ENCODE results near the gene CRTAC1. TPM values are rescaled to one million over a fixed set of nuclear protein-coding genes. Genes with fewer than 3 reads are reported as not detected.

The CRTAC1 gene
- total and polyA plus RNA-seq, 9 of the 15 experiments (the other 6 are each of a cell fraction or from before 2014, with no cell fraction given): not detected

GRCh38 chr10:97851341-97852001 is 178.9 kb downstream of the CRTAC1 start (continued):
- TF ChIP-seq ZNF655 (CRISPR knock-in tag; IDR thresholded peaks at IDR 0.05): no peak

GRCh38 chr10:97850446-97850845 is 180.0 kb downstream of the CRTAC1 start:
- Histone ChIP-seq H3K27ac (ENCODE audit: extremely low read depth, low read depth, low read length) (no peak overlapping the region), H3K4me3 (no peak overlapping the region), H3K9me3 (replicated peaks; ENCODE audit: control insufficient read depth, insufficient read depth, low read depth, low read length) (no peaks in the 10 kb centered on the region), H3K9ac (ENCODE audit: insufficient read depth in 1 of 2, low read depth in 2 of 2, low read length in 2 of 2) (no peak overlapping the region), H3K79me2 (ENCODE audit: control insufficient read depth, insufficient read depth, low read length) (no peaks in the 10 kb centered on the region), H3K27me3 (ENCODE audit: control insufficient read depth in 2 of 2, insufficient read depth in 2 of 2, low read length in 2 of 2) (peaks cover 0 to 13% of the 10 kb centered on the region in 2 experiments; a peak in 2 of 5 replicates), H3K4me1 (replicated peaks in 1 of 2; ENCODE audit: control insufficient read depth in 2 of 2, insufficient read depth in 2 of 2, low read length in 2 of 2) (peaks cover 0 to 9% of the 10 kb centered on the region in 2 experiments; a peak in 2 of 5 replicates), H3K4me2 (ENCODE audit: insufficient read depth, low read length) (no peak overlapping the region), H3K9me1 (ENCODE audit: control insufficient read depth, insufficient read depth, low read length) (no peaks in the 10 kb centered on the region), H4K20me1 (replicated peaks; ENCODE audit: control insufficient read depth, insufficient read depth, low read length) (no peaks in the 10 kb centered on the region; the same call in 1 of the 2 replicates), H3K36me3 (ENCODE audit: control insufficient read depth, insufficient read depth, low read length) (no peaks in the 10 kb centered on the region), H2AFZ (ENCODE audit: low read depth, low read length) (no peak overlapping the region)
- ChIA-PET POLR2A (interaction anchor here (0.6 kb wide), 1 partner anchor 9 kb away, joined by 3 read pairs; no protein-coding TSS in a partner anchor), CTCF (ENCODE audit: low intra/inter-chr PET ratio) (no interaction called here)
- intact Hi-C loops (cut with micrococcal nuclease): no loop called here
- TF ChIP-seq ATF6 (CRISPR knock-in tag; IDR thresholded peaks at IDR 0.05): no peak
- TF ChIP-seq MXD1 (CRISPR knock-in tag; IDR thresholded peaks at IDR 0.05; ENCODE audit: borderline replicate concordance, poor library complexity, severe bottlenecking): no peak
- no peak for TF ChIP-seq HDAC1 (IDR thresholded peaks at IDR 0.05)
- no peak for FAIRE-seq
- WGBS (ENCODE audit: insufficient coverage, low coverage, missing lambda C conversion rate): 39% methylated on average over 5 of the region's 13 CpGs
- no peak for DNase-seq (ENCODE audit: extremely low read depth in 1 of 4, low spot score in 3 of 4)
- no peak for ATAC-seq
- in situ Hi-C loops (cut with MboI): loop anchor here (25.0 kb wide), 1 partner anchor 88 kb away; the partner anchor contains the start of gene SFRP5
- BruUV-seq (replicated peaks): no TSS peak
